Hepatocyte (in vitro differentiated cells): ENCODE measurements around the gene SH3GL3.

ENCODE experiments used
- EZH2 ChIP-seq: fragments of 200-600 bp; sonication (generic); IDR thresholded peaks from 2 replicates; pipeline ENCODE4 v1.6.1; 2016; ENCODE audit warnings: antibody characterized with exemption, mild to moderate bottlenecking, borderline replicate concordance
- TF ChIP-seq, protein P1 (sequence below): fragments of 200-600 bp; sonication (generic); IDR thresholded peaks from 2 replicates; pipeline ENCODE4 v1.5.1; 2016; ENCODE audit warnings: antibody characterized with exemption, mild to moderate bottlenecking; ENCODE audit not compliant: poor library complexity

- TF ChIP-seq, protein P1, sequence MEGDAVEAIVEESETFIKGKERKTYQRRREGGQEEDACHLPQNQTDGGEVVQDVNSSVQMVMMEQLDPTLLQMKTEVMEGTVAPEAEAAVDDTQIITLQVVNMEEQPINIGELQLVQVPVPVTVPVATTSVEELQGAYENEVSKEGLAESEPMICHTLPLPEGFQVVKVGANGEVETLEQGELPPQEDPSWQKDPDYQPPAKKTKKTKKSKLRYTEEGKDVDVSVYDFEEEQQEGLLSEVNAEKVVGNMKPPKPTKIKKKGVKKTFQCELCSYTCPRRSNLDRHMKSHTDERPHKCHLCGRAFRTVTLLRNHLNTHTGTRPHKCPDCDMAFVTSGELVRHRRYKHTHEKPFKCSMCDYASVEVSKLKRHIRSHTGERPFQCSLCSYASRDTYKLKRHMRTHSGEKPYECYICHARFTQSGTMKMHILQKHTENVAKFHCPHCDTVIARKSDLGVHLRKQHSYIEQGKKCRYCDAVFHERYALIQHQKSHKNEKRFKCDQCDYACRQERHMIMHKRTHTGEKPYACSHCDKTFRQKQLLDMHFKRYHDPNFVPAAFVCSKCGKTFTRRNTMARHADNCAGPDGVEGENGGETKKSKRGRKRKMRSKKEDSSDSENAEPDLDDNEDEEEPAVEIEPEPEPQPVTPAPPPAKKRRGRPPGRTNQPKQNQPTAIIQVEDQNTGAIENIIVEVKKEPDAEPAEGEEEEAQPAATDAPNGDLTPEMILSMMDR = no peak
- no peak for TF ChIP-seq EZH2
These were observed 57.2 kb downstream of the SH3GL3 start for GRCh38 chr15:83504365-83504764.
